CD4-positive, CD25-positive, alpha-beta regulatory T cell (primary cell): Measurements from ENCODE around the gene TLR9. TPM values are rescaled to one million over a fixed set of nuclear protein-coding genes. Genes with fewer than 3 reads are reported as not detected.

Experiments used
- ATAC-seq, 2 donors: fragments of 150-1000 bp; cut with Tn5 transposase; one replicate each; pipeline ENCODE4 v1.10.0; 2021; ENCODE audit warnings: low read depth in 2 of 2, moderate number of reproducible peaks in 2 of 2, moderate library complexity in 1 of 2
- DNase-seq, 3 donors: peaks; one replicate each; pipeline versions ENCODE4 v3.0.0 to v3.0.0-alpha.2; 2012 to 2022; ENCODE audit warnings: mixed read lengths in 1 of 3
- H3K27ac ChIP-seq: one replicate; pipeline ENCODE4 v1.7.0; 2013; ENCODE audit warnings: mild to moderate bottlenecking, low read length; ENCODE audit not compliant: insufficient read depth, poor library complexity, severe bottlenecking
- H3K27me3 ChIP-seq: one replicate; pipeline ENCODE4 v1.7.0; 2013; ENCODE audit warnings: low read length; ENCODE audit not compliant: control insufficient read depth, insufficient read depth
- H3K36me3 ChIP-seq: one replicate; pipeline ENCODE4 v1.7.0; 2013; ENCODE audit warnings: mild to moderate bottlenecking, low read length, moderate library complexity; ENCODE audit not compliant: control insufficient read depth, insufficient read depth
- H3K4me1 ChIP-seq: 2 replicates; pipeline ENCODE4 v1.7.0; 2013; ENCODE audit warnings: mild to moderate bottlenecking, low read length; ENCODE audit not compliant: insufficient read depth, control insufficient read depth, poor library complexity, severe bottlenecking
- H3K4me3 ChIP-seq: one replicate; pipeline ENCODE4 v1.7.0; 2013; ENCODE audit warnings: low read depth, mild to moderate bottlenecking, low read length, moderate library complexity
- H3K9me3 ChIP-seq, 2 experiments: 1 replicate in 1 of 2; 2 replicates in 1 of 2; pipeline ENCODE4 v1.7.0; 2013; ENCODE audit warnings: low read length in 2 of 2, mild to moderate bottlenecking in 1 of 2, moderate library complexity in 1 of 2; ENCODE audit not compliant: control insufficient read depth in 2 of 2
- H3K27ac Mint-ChIP-seq, 3 donors: one replicate each; pipeline ENCODE4 v1.8.0; 2020 to 2022; ENCODE audit warnings: mild to moderate bottlenecking in 3 of 3, mixed read lengths in 3 of 3, moderate library complexity in 2 of 3
- H3K27me3 Mint-ChIP-seq: one replicate; pipeline ENCODE4 v1.8.0; 2022; ENCODE audit warnings: mild to moderate bottlenecking, mixed read lengths
- H3K36me3 Mint-ChIP-seq: one replicate; pipeline ENCODE4 v1.8.0; 2020; ENCODE audit warnings: mixed read lengths
- H3K4me1 Mint-ChIP-seq, 4 donors: one replicate each; pipeline ENCODE4 v1.8.0; 2020 to 2022; ENCODE audit warnings: mixed read lengths in 4 of 4, mild to moderate bottlenecking in 1 of 4
- H3K4me3 Mint-ChIP-seq, 4 donors: one replicate each; pipeline ENCODE4 v1.8.0; 2020 to 2022; ENCODE audit warnings: mild to moderate bottlenecking in 4 of 4, mixed read lengths in 4 of 4, moderate library complexity in 3 of 4
- H3K9me3 Mint-ChIP-seq, 7 donors: one replicate each; pipeline ENCODE4 v1.8.0; 2020 to 2022; ENCODE audit warnings: mixed read lengths in 7 of 7, mild to moderate bottlenecking in 3 of 7, moderate library complexity in 2 of 7
- polyA plus RNA-seq, 4 donors: library from polyadenylated mRNA; unstranded; fragments of 300-500 nt; fragmentation: Illumina TruSeq; gene quantifications; one replicate each; pipeline ENCODE4 v1.2.3, GENCODE V29; 2021
- total RNA-seq: library from RNA; stranded (reverse); gene quantifications from one replicate; pipeline ENCODE4 v1.2.3, GENCODE V29; 2022

TLR9 gene
- total and polyA plus RNA-seq, 5 donors from 2014 or later = 0.16 to 0.27 TPM; not detected in 3

GRCh38 chr3:52186729-52187128 lies 38.7 kb downstream of the TLR9 start:
- no peak overlapping the region for H3K4me3 ChIP-seq
- no peaks in the 10 kb centered on the region for H3K36me3 Mint-ChIP-seq
- H3K9me3 ChIP-seq = no peaks in the 10 kb centered on the region
- H3K27me3 ChIP-seq = no peaks in the 10 kb centered on the region
- ATAC-seq = no peak
- no peaks in the 10 kb centered on the region for H3K9me3 Mint-ChIP-seq
- H3K4me1 Mint-ChIP-seq = peaks cover 0 to 8% (median 0%) of the 10 kb centered on the region in 4 donors
- no peaks in the 10 kb centered on the region for H3K36me3 ChIP-seq
- no peak overlapping the region for H3K27ac ChIP-seq
- H3K4me1 ChIP-seq = no peaks in the 10 kb centered on the region
- H3K27ac Mint-ChIP-seq = no peak overlapping the region
- H3K4me3 Mint-ChIP-seq = no peak overlapping the region
- H3K27me3 Mint-ChIP-seq = no peaks in the 10 kb centered on the region
- no peak for DNase-seq

GRCh38 chr3:52185837-52186236 lies 39.6 kb downstream of the TLR9 start:
- Mint-ChIP-seq H3K36me3 (no peaks in the 10 kb centered on the region), H3K9me3 (no peaks in the 10 kb centered on the region), H3K4me3 (no peak overlapping the region), H3K4me1 (peaks cover 0 to 8% (median 0%) of the 10 kb centered on the region in 4 donors), H3K27me3 (no peaks in the 10 kb centered on the region), H3K27ac (peak overlapping the region in 1 of 3 donors; percentile 54)
- Histone ChIP-seq H3K36me3 (no peaks in the 10 kb centered on the region), H3K27me3 (no peaks in the 10 kb centered on the region), H3K4me3 (no peak overlapping the region), H3K27ac (no peak overlapping the region), H3K4me1 (no peaks in the 10 kb centered on the region), H3K9me3 (no peaks in the 10 kb centered on the region)
- ATAC-seq = no peak
- DNase-seq = no peak

DNA sequence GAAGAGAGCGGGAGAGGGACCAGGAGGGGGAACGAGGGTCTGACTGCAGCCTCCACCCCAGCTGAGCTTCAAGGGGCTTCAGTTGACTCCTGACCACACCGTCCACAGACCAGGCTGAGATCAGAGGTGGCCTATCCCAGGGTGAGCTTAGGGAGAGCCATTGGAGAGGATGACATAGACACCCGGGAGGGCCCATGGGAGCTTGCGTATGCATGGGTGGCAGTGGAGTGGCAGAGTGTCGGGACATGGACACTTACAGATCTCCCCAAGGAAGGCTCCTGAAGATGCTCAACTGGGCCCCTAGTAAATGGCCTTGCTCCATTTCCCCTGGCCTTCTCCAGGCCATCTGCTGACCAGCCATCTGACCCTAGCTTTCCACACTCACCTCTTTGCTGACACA lies 40.1 kb downstream of the TLR9 start:
- Histone ChIP-seq H3K4me1 (no peaks in the 10 kb centered on the region), H3K9me3 (no peaks in the 10 kb centered on the region), H3K4me3 (no peak overlapping the region), H3K27ac (no peak overlapping the region), H3K27me3 (no peaks in the 10 kb centered on the region), H3K36me3 (no peaks in the 10 kb centered on the region)
- peaks cover 0 to 8% (median 0%) of the 10 kb centered on the region in 4 donors for H3K4me1 Mint-ChIP-seq
- no peaks in the 10 kb centered on the region for H3K27me3 Mint-ChIP-seq
- H3K36me3 Mint-ChIP-seq = no peaks in the 10 kb centered on the region
- peak overlapping the region in 2 of 3 donors; percentile 51 to 54 for H3K27ac Mint-ChIP-seq
- no peak overlapping the region for H3K4me3 Mint-ChIP-seq
- no peak for ATAC-seq
- DNase-seq = no peak
- H3K9me3 Mint-ChIP-seq = no peaks in the 10 kb centered on the region

DNA sequence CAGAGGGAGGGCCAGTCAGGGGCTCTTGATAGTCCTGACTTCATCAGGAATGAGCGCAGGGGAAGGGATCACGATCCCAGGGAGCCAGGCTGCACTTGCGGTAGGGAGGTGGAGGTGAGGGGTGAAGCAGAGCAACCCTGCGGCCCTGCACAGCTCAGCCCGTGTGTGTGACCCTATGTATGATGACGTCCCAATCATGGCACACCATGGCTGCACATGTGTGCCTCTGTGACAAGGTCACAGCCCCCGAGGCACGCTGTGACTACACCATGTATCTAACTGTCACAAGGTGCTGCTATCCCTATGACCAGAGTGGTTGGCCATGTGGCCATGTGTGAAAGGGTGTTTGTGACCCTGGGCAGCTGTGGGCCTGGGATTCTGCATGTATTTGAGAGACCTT lies 40.8 kb downstream of the TLR9 start:
- H3K4me3 Mint-ChIP-seq = no peak overlapping the region
- H3K4me1 Mint-ChIP-seq = peaks cover 0 to 8% (median 0%) of the 10 kb centered on the region in 4 donors
- H3K36me3 Mint-ChIP-seq = no peaks in the 10 kb centered on the region
- no peaks in the 10 kb centered on the region for H3K36me3 ChIP-seq
- DNase-seq = no peak
- H3K27ac ChIP-seq = no peak overlapping the region
- H3K27me3 Mint-ChIP-seq = no peaks in the 10 kb centered on the region
- peak overlapping the region in 1 of 3 donors; percentile 23 for H3K27ac Mint-ChIP-seq
- no peaks in the 10 kb centered on the region for H3K4me1 ChIP-seq
- no peaks in the 10 kb centered on the region for H3K27me3 ChIP-seq
- no peak for ATAC-seq
- no peak overlapping the region for H3K4me3 ChIP-seq
- no peaks in the 10 kb centered on the region for H3K9me3 ChIP-seq
- no peaks in the 10 kb centered on the region for H3K9me3 Mint-ChIP-seq

- DNase-seq = no peak
- Mint-ChIP-seq H3K9me3 (no peaks in the 10 kb centered on the region), H3K4me1 (peaks cover 0 to 4% (median 0%) of the 10 kb centered on the region in 4 donors), H3K36me3 (no peaks in the 10 kb centered on the region), H3K4me3 (no peak overlapping the region), H3K27ac (no peak overlapping the region), H3K27me3 (no peaks in the 10 kb centered on the region)
- Histone ChIP-seq H3K36me3 (no peaks in the 10 kb centered on the region), H3K4me3 (no peak overlapping the region), H3K9me3 (no peaks in the 10 kb centered on the region), H3K27ac (no peak overlapping the region), H3K4me1 (no peaks in the 10 kb centered on the region), H3K27me3 (no peaks in the 10 kb centered on the region)
- ATAC-seq = no peak
Measured at GRCh38 chr3:52183786-52184445, 41.5 kb downstream of the TLR9 start.

DNA sequence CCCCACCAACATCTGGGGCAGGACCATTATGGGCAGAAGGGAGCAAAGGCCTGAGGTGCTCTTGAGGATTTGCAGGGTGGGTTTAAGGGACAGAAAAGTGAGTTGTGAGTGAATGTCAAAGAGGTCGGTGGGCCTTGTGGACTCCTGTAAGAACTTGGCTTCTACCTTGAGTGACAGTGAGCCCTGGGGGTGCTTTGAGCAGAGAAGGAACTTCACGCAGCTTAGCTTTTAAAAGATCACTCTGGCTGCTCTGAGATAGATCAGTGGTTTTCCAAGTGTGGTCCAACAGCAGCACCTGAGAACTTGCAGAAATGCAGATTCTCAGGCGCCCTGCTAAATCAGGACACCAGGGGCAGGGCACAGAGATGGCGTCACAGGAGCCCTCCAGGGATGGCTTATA lies 42.8 kb downstream of the TLR9 start:
- Mint-ChIP-seq H3K9me3 (no peaks in the 10 kb centered on the region), H3K4me3 (no peak overlapping the region), H3K36me3 (no peaks in the 10 kb centered on the region), H3K4me1 (peaks cover 0 to 2% (median 0%) of the 10 kb centered on the region in 4 donors), H3K27ac (peak overlapping the region in 1 of 3 donors; percentile 9), H3K27me3 (no peaks in the 10 kb centered on the region)
- H3K9me3 ChIP-seq = no peaks in the 10 kb centered on the region
- DNase-seq = no peak
- no peak overlapping the region for H3K4me3 ChIP-seq
- no peak for ATAC-seq
- H3K4me1 ChIP-seq = no peaks in the 10 kb centered on the region
- H3K27me3 ChIP-seq = no peaks in the 10 kb centered on the region
- no peak overlapping the region for H3K27ac ChIP-seq
- H3K36me3 ChIP-seq = no peaks in the 10 kb centered on the region

DNA sequence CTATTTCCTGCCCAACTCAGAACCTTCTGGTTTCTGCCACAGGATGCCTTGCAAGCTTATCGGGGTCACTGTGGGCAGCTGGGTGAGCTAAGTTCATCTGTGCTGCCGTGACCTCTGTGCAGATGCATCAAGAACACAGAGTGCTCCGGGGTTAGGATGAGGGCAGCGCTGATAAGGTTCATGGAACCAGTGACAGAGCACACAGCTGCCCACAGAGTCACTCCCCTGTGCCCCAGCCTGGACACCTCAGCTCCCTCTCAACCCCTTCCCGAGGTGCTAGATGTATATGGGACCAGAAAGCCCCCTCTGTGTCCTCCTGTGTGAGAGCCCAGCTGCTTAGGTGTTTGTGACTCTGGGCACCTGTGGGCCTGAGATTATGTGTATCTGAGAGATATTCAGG lies 43.2 kb downstream of the TLR9 start:
- Histone ChIP-seq H3K27ac (no peak overlapping the region), H3K4me3 (no peak overlapping the region), H3K4me1 (no peaks in the 10 kb centered on the region), H3K36me3 (no peaks in the 10 kb centered on the region), H3K9me3 (no peaks in the 10 kb centered on the region), H3K27me3 (no peaks in the 10 kb centered on the region)
- no peaks in the 10 kb centered on the region for H3K36me3 Mint-ChIP-seq
- peak overlapping the region in 1 of 3 donors; percentile 9 for H3K27ac Mint-ChIP-seq
- ATAC-seq (peak in 1 of 2 donors; percentile 5), DNase-seq (no peak)
- no peaks in the 10 kb centered on the region for H3K27me3 Mint-ChIP-seq
- no peaks in the 10 kb centered on the region for H3K9me3 Mint-ChIP-seq
- H3K4me1 Mint-ChIP-seq = peaks cover 0 to 2% (median 0%) of the 10 kb centered on the region in 4 donors
- H3K4me3 Mint-ChIP-seq = no peak overlapping the region

GRCh38 chr3:52181543-52181942 lies 43.9 kb downstream of the TLR9 start:
- DNase-seq (no peak), ATAC-seq (no peak)
- no peaks in the 10 kb centered on the region for H3K36me3 Mint-ChIP-seq
- peaks cover 0 to 2% (median 0%) of the 10 kb centered on the region in 4 donors for H3K4me1 Mint-ChIP-seq
- no peaks in the 10 kb centered on the region for H3K27me3 Mint-ChIP-seq
- H3K4me3 ChIP-seq = no peak overlapping the region
- no peaks in the 10 kb centered on the region for H3K36me3 ChIP-seq
- H3K9me3 Mint-ChIP-seq = no peaks in the 10 kb centered on the region
- no peak overlapping the region for H3K4me3 Mint-ChIP-seq
- H3K9me3 ChIP-seq = no peaks in the 10 kb centered on the region
- H3K27ac ChIP-seq = no peak overlapping the region
- H3K27me3 ChIP-seq = no peaks in the 10 kb centered on the region
- H3K4me1 ChIP-seq = no peaks in the 10 kb centered on the region
- H3K27ac Mint-ChIP-seq = no peak overlapping the region
